Tibial artery (tissue), 4 donors: ENCODE results near the gene VASH2.
A peak's percentile ranks its signal among the peaks of the same experiment; 100 is the strongest.

Source experiments
- DNase-seq, 2 donors: peaks; one replicate each; pipeline ENCODE4 v3.0.0-alpha.2; 2019
- H3K27ac ChIP-seq, 2 donors: fragments of 200-600 bp; sonication (generic) in 1 of 2; 1 replicate in 1 of 2; 2 replicates in 1 of 2; pipeline ENCODE4 v1.5.1; 2018 to 2019; ENCODE audit warnings: mild to moderate bottlenecking in 1 of 2
- H3K27me3 ChIP-seq, 2 donors: fragments of 200-600 bp; sonication (generic) in 1 of 2; one replicate each; pipeline versions ENCODE4 v1.5.1 to v1.6.0; 2016 to 2019
- H3K36me3 ChIP-seq, 3 donors: fragments of 200-600 bp; sonication (generic) in 2 of 3; one replicate each; pipeline ENCODE4 v1.5.1; 2016 to 2019; ENCODE audit warnings: mild to moderate bottlenecking in 2 of 3
- H3K4me1 ChIP-seq, 4 donors: fragments of 200-600 bp; sonication (generic) in 2 of 4; 1 replicate in 3 of 4; 2 replicates in 1 of 4; pipeline ENCODE4 v1.5.1; 2016 to 2019
- H3K4me3 ChIP-seq, 2 donors: fragments of 200-600 bp; sonication (generic) in 1 of 2; 1 replicate in 1 of 2; 2 replicates in 1 of 2; pipeline ENCODE4 v1.5.1; 2018 to 2019; ENCODE audit warnings: mild to moderate bottlenecking in 2 of 2
- H3K9me3 ChIP-seq, 3 donors: fragments of 200-600 bp; sonication (generic) in 1 of 3; one replicate each; pipeline ENCODE4 v1.5.1; 2016 to 2019
- intact Hi-C: fragments of 100-400 bp; cut with DNase I; formaldehyde crosslinking; loops from one replicate; pipeline ENCODE4 v1.15.0; 2023; ENCODE audit warnings: low total_unique reads
- TF ChIP-seq, protein P1 (sequence below), 2 experiments: fragments of 200-600 bp in 1 of 2; fragments of 450-650 bp in 1 of 2; IDR thresholded peaks; one replicate each; pipeline ENCODE4 v1.5.1; 2017 to 2019; ENCODE audit warnings: antibody characterized with exemption in 2 of 2, mild to moderate bottlenecking in 1 of 2, moderate library complexity in 1 of 2

Gene VASH2

GRCh38 chr1:213003256-213003655, 52.9 kb downstream of the VASH2 start:
- H3K9me3 ChIP-seq, result no peaks in the 10 kb centered on the region
- no peak for DNase-seq
- H3K36me3 ChIP-seq, result peaks cover 55 to 91% (median 58%) of the 10 kb centered on the region in 3 donors
- TF ChIP-seq, protein P1, sequence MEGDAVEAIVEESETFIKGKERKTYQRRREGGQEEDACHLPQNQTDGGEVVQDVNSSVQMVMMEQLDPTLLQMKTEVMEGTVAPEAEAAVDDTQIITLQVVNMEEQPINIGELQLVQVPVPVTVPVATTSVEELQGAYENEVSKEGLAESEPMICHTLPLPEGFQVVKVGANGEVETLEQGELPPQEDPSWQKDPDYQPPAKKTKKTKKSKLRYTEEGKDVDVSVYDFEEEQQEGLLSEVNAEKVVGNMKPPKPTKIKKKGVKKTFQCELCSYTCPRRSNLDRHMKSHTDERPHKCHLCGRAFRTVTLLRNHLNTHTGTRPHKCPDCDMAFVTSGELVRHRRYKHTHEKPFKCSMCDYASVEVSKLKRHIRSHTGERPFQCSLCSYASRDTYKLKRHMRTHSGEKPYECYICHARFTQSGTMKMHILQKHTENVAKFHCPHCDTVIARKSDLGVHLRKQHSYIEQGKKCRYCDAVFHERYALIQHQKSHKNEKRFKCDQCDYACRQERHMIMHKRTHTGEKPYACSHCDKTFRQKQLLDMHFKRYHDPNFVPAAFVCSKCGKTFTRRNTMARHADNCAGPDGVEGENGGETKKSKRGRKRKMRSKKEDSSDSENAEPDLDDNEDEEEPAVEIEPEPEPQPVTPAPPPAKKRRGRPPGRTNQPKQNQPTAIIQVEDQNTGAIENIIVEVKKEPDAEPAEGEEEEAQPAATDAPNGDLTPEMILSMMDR (IDR thresholded peaks at IDR 0.05), result no peak
- no peak overlapping the region for H3K27ac ChIP-seq
- H3K27me3 ChIP-seq, result no peaks in the 10 kb centered on the region
- no peak overlapping the region for H3K4me3 ChIP-seq
- intact Hi-C loops, result no loop called here
- H3K4me1 ChIP-seq, result no peaks in the 10 kb centered on the region

DNA sequence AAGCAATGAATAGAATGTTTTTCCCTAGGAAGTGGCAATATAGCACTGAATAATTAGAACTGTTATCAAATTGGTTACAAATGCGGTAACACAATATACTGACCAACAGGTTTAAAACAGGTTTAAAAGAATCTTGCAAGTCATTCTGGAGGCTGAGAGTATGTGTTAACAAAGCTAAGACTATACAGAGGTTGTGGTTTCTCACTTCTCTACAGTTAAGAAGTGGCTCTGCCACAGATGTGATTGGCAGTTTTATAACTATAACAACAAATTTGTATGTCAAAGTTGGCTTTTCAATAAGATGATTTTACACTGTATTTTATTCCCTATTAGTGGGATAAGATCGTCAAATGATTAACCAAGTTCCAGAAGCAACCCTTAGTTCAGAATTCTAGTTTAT, 58.2 kb downstream of the VASH2 start:
- Histone ChIP-seq H3K36me3 (peaks cover 37 to 55% (median 39%) of the 10 kb centered on the region in 3 donors), H3K4me1 (peaks cover 0 to 3% (median 0%) of the 10 kb centered on the region in 4 donors), H3K27ac (no peak overlapping the region), H3K4me3 (no peak overlapping the region), H3K27me3 (no peaks in the 10 kb centered on the region), H3K9me3 (no peaks in the 10 kb centered on the region)
- no peak for DNase-seq
- TF ChIP-seq, protein P1 (IDR thresholded peaks at IDR 0.05), result no peak
- intact Hi-C loops, result no loop called here

GRCh38 chr1:213014642-213015041, 64.3 kb downstream of the VASH2 start:
- intact Hi-C loops, result loop anchor here (10.0 kb wide), 1 partner anchor 160 kb away; the partner anchor contains the start of gene FLVCR1
- TF ChIP-seq, protein P1 (IDR thresholded peaks at IDR 0.05), result no peak

GRCh38 chr1:213015099-213016050, 65.0 kb downstream of the VASH2 start, which contains the start of gene ANGEL2:
Gene ANGEL2 (minus strand): TSS chr1:213015867. CDS start chr1:213015671, 196 bp downstream.
- H3K27ac ChIP-seq, result peak within 1 kb of the TSS; percentile 88 to 92
- intact Hi-C loops, result loop anchor here (10.0 kb wide), 1 partner anchor 161 kb away; the partner anchor contains the start of gene FLVCR1
- peaks cover 0 to 5% (median 0%) of the 10 kb centered on the region in 3 donors for H3K36me3 ChIP-seq
- H3K9me3 ChIP-seq, result no peaks in the 10 kb centered on the region
- peak; percentile 97 to 98 for DNase-seq
- peaks cover 0 to 19% (median 7%) of the 10 kb centered on the region in 4 donors for H3K4me1 ChIP-seq
- TF ChIP-seq, protein P1 (IDR thresholded peaks at IDR 0.05), result no peak
- peak within 1 kb of the TSS; percentile 67 to 93 for H3K4me3 ChIP-seq
- H3K27me3 ChIP-seq, result no peaks in the 10 kb centered on the region

More at GRCh38 chr1:213014642-213015041, 64.3 kb downstream of the VASH2 start:
- Histone ChIP-seq H3K9me3 (no peaks in the 10 kb centered on the region), H3K27me3 (no peaks in the 10 kb centered on the region), H3K36me3 (peaks cover 0 to 5% (median 0%) of the 10 kb centered on the region in 3 donors), H3K4me3 (peak overlapping the region; percentile 67 to 93), H3K4me1 (peaks cover 0 to 19% (median 7%) of the 10 kb centered on the region in 4 donors), H3K27ac (peak overlapping the region; percentile 88 to 92)
- DNase-seq, result no peak

- DNase-seq, result no peak
- TF ChIP-seq, protein P1 (IDR thresholded peaks at IDR 0.05), result no peak
- intact Hi-C loops, result loop anchor here (10.0 kb wide), 1 partner anchor 163 kb away; the partner anchor contains the start of gene FLVCR1
- Histone ChIP-seq H3K27ac (no peak overlapping the region), H3K4me3 (no peak overlapping the region), H3K9me3 (no peaks in the 10 kb centered on the region), H3K4me1 (peaks cover 0 to 19% (median 7%) of the 10 kb centered on the region in 4 donors), H3K36me3 (no peaks in the 10 kb centered on the region), H3K27me3 (no peaks in the 10 kb centered on the region)
Observed at GRCh38 chr1:213017447-213018273, 67.3 kb downstream of the VASH2 start.
